ENCODE results near the gene ABI3BP. TPM values are rescaled to one million over a fixed set of nuclear protein-coding genes. Genes with fewer than 3 reads are reported as not detected.

ABI3BP gene
- total RNA-seq, 4 donors from 2014 or later = 6.2 to 68.7 (median 18.8) TPM

GRCh38 chr3:100880072-100880471 lies 113.1 kb downstream of the ABI3BP start:
- 56 to 68% methylated on average over 7 of the region's 7 CpGs for WGBS, 2 donors

GRCh38 chr3:100879195-100879810 lies 113.9 kb downstream of the ABI3BP start:
- no peaks in the 10 kb centered on the region for H3K27me3 ChIP-seq
- H3K4me1 ChIP-seq = peaks cover 8 to 28% (median 10%) of the 10 kb centered on the region in 3 donors
- H3K4me3 ChIP-seq = no peak overlapping the region
- TF ChIP-seq CTCF (IDR thresholded peaks at IDR 0.05) (no peak), POLR2A (IDR thresholded peaks at IDR 0.05) (no peak)
- no peak for DNase-seq
- H3K9me3 ChIP-seq = no peaks in the 10 kb centered on the region
- intact Hi-C loops (cut with DNase I) = no loop called here
- WGBS, 2 donors = 46 to 64% methylated on average over 4 of the region's 4 CpGs
- no peaks in the 10 kb centered on the region for H3K36me3 ChIP-seq
- peak overlapping the region in 1 of 4 donors; percentile 30 for H3K27ac ChIP-seq

More at GRCh38 chr3:100880072-100880471, 113.1 kb downstream of the ABI3BP start:
- H3K9me3 ChIP-seq = no peaks in the 10 kb centered on the region
- H3K36me3 ChIP-seq = no peaks in the 10 kb centered on the region
- no peak for DNase-seq
- peak overlapping the region in 2 of 4 donors; percentile 30 to 55 for H3K27ac ChIP-seq
- intact Hi-C loops (cut with DNase I) = no loop called here
- no peaks in the 10 kb centered on the region for H3K27me3 ChIP-seq
- peaks cover 8 to 23% (median 10%) of the 10 kb centered on the region in 3 donors for H3K4me1 ChIP-seq
- H3K4me3 ChIP-seq = no peak overlapping the region
- TF ChIP-seq POLR2A (IDR thresholded peaks at IDR 0.05) (no peak), CTCF (IDR thresholded peaks at IDR 0.05) (no peak)

- TF ChIP-seq CTCF (IDR thresholded peaks at IDR 0.05) (no peak), POLR2A (IDR thresholded peaks at IDR 0.05) (no peak)
These were observed 115.9 kb downstream of the ABI3BP start for GRCh38 chr3:100877286-100877685.

GRCh38 chr3:100875239-100875638 lies 118.0 kb downstream of the ABI3BP start:
- WGBS, 2 donors = 0 to 3% methylated on average over 5 of the region's 5 CpGs

More at GRCh38 chr3:100877286-100877685, 115.9 kb downstream of the ABI3BP start:
- WGBS, 2 donors = 83 to 84% methylated on average over 2 of the region's 2 CpGs
- intact Hi-C loops (cut with DNase I) = no loop called here
- Histone ChIP-seq H3K4me1 (peaks cover 8 to 28% (median 10%) of the 10 kb centered on the region in 3 donors), H3K9me3 (no peaks in the 10 kb centered on the region), H3K4me3 (no peak overlapping the region), H3K27ac (no peak overlapping the region), H3K36me3 (no peaks in the 10 kb centered on the region), H3K27me3 (no peaks in the 10 kb centered on the region)
- DNase-seq = no peak

More at GRCh38 chr3:100875239-100875638, 118.0 kb downstream of the ABI3BP start:
- no peak for DNase-seq
- no peaks in the 10 kb centered on the region for H3K27me3 ChIP-seq
- H3K36me3 ChIP-seq = no peaks in the 10 kb centered on the region
- H3K4me3 ChIP-seq = no peak overlapping the region
- TF ChIP-seq POLR2A (IDR thresholded peaks at IDR 0.05) (no peak), CTCF (IDR thresholded peaks at IDR 0.05) (no peak)
- H3K9me3 ChIP-seq = no peaks in the 10 kb centered on the region
- peaks cover 5 to 30% (median 11%) of the 10 kb centered on the region in 3 donors for H3K4me1 ChIP-seq
- intact Hi-C loops (cut with DNase I) = no loop called here
- peak overlapping the region in 2 of 4 donors; percentile 15 to 49 for H3K27ac ChIP-seq
